GOT3 (cell line): ENCODE results near the gene LIN52.
"Not testable (repeated sequence)": the region's sequence is repeated elsewhere in the genome, so short reads cannot be mapped to it uniquely, and the experiment has no call there.

Experiments used
- DNase-seq: peaks from one replicate; lab custom pipeline; 2025; ENCODE audit warnings: mixed read lengths; lab: John Stamatoyannopoulos, UW

Gene LIN52

GRCh38 chr14:74109369-74109768 is 24.6 kb downstream of the LIN52 start:
- no peak for DNase-seq

GRCh38 chr14:74111395-74112216 is 26.9 kb downstream of the LIN52 start:
- DNase-seq = not testable (repeated sequence)

GRCh38 chr14:74125487-74125886 is 40.7 kb downstream of the LIN52 start:
- DNase-seq = not testable (repeated sequence)

GRCh38 chr14:74126315-74127013 is 41.7 kb downstream of the LIN52 start:
- DNase-seq = no peak

GRCh38 chr14:74127634-74128033 is 42.9 kb downstream of the LIN52 start:
- DNase-seq = no peak

GRCh38 chr14:74133833-74134481 is 49.2 kb downstream of the LIN52 start:
- DNase-seq = no peak

GRCh38 chr14:74134484-74134883 is 49.7 kb downstream of the LIN52 start:
- DNase-seq = no peak

GRCh38 chr14:74135426-74135825 is 50.7 kb downstream of the LIN52 start:
- no peak for DNase-seq

GRCh38 chr14:74140374-74140850 is 55.7 kb downstream of the LIN52 start:
- no peak for DNase-seq

GRCh38 chr14:74141703-74142102 is 56.9 kb downstream of the LIN52 start:
- DNase-seq = no peak

- no peak for DNase-seq
Observed at GRCh38 chr14:74142523-74142922, 57.8 kb downstream of the LIN52 start.

GRCh38 chr14:74144789-74145188 is 60.0 kb downstream of the LIN52 start:
- no peak for DNase-seq

- DNase-seq = no peak
Observed at GRCh38 chr14:74147571-74147970, 62.8 kb downstream of the LIN52 start.

- DNase-seq = no peak
Observed at GRCh38 chr14:74148705-74149104, 63.9 kb downstream of the LIN52 start.

GRCh38 chr14:74155287-74155686 is 70.5 kb downstream of the LIN52 start:
- DNase-seq = no peak

- DNase-seq = no peak
Observed at GRCh38 chr14:74155749-74156148, 71.0 kb downstream of the LIN52 start.

GRCh38 chr14:74160763-74161162 is 76.0 kb downstream of the LIN52 start:
- no peak for DNase-seq

GRCh38 chr14:74161526-74162158 is 76.9 kb downstream of the LIN52 start:
- no peak for DNase-seq

- DNase-seq = no peak
Observed at GRCh38 chr14:74169906-74170305, 85.2 kb downstream of the LIN52 start.

- DNase-seq = no peak
Observed at GRCh38 chr14:74176400-74176793, 91.6 kb downstream of the LIN52 start.

GRCh38 chr14:74179856-74180255 is 95.1 kb downstream of the LIN52 start:
- no peak for DNase-seq

GRCh38 chr14:74190927-74191575 is 106.3 kb downstream of the LIN52 start:
- DNase-seq = no peak
